Stomach smooth muscle (tissue), 2 donors: ENCODE measurements around the gene TRIM41.

Experiments
- H3K27ac ChIP-seq: one replicate; pipeline ENCODE4 v1.7.0; 2013; ENCODE audit warnings: mild to moderate bottlenecking, low read length, inconsistent platforms
- H3K27me3 ChIP-seq, 2 donors: one replicate each; pipeline ENCODE4 v1.7.0; 2013; ENCODE audit warnings: low read length in 2 of 2; ENCODE audit not compliant: insufficient read depth in 2 of 2, control insufficient read depth in 1 of 2
- H3K36me3 ChIP-seq, 2 donors: one replicate each; pipeline ENCODE4 v1.7.0; 2013; ENCODE audit warnings: low read length in 2 of 2; ENCODE audit not compliant: control insufficient read depth in 2 of 2, insufficient read depth in 2 of 2
- H3K4me1 ChIP-seq: one replicate; pipeline ENCODE4 v1.7.0; 2013; ENCODE audit warnings: low read length; ENCODE audit not compliant: control insufficient read depth, insufficient read depth
- H3K4me3 ChIP-seq, 2 donors: one replicate each; pipeline ENCODE4 v1.7.0; 2013; ENCODE audit warnings: low read length in 2 of 2
- H3K9ac ChIP-seq, 2 donors: one replicate each; pipeline ENCODE4 v1.7.0; 2013; ENCODE audit warnings: low read length in 2 of 2, mild to moderate bottlenecking in 1 of 2
- H3K9me3 ChIP-seq, 2 donors: one replicate each; pipeline ENCODE4 v1.7.0; 2013; ENCODE audit warnings: low read length in 2 of 2; ENCODE audit not compliant: control insufficient read depth in 2 of 2
- donor health status: healthy.
- donor health status: Pancreatic carcinoma.

TRIM41 gene

GRCh38 chr5:181186986-181187499, 36.0 kb upstream of the TRIM41 start:
- no peaks in the 10 kb centered on the region for H3K9me3 ChIP-seq
- H3K4me1 ChIP-seq: peaks cover 34% of the 10 kb centered on the region
- no peak overlapping the region for H3K9ac ChIP-seq
- H3K27ac ChIP-seq: peak overlapping the region; percentile 11
- no peaks in the 10 kb centered on the region for H3K36me3 ChIP-seq
- peak overlapping the region in 1 of 2 donors; percentile 64 for H3K4me3 ChIP-seq
- no peaks in the 10 kb centered on the region for H3K27me3 ChIP-seq

GRCh38 chr5:181187500-181188213, 35.4 kb upstream of the TRIM41 start:
- H3K9me3 ChIP-seq: no peaks in the 10 kb centered on the region
- H3K4me3 ChIP-seq: peak overlapping the region; percentile 22 to 64
- H3K36me3 ChIP-seq: no peaks in the 10 kb centered on the region
- H3K9ac ChIP-seq: no peak overlapping the region
- H3K27me3 ChIP-seq: no peaks in the 10 kb centered on the region
- H3K27ac ChIP-seq: peak overlapping the region; percentile 74
- peaks cover 37% of the 10 kb centered on the region for H3K4me1 ChIP-seq

DNA sequence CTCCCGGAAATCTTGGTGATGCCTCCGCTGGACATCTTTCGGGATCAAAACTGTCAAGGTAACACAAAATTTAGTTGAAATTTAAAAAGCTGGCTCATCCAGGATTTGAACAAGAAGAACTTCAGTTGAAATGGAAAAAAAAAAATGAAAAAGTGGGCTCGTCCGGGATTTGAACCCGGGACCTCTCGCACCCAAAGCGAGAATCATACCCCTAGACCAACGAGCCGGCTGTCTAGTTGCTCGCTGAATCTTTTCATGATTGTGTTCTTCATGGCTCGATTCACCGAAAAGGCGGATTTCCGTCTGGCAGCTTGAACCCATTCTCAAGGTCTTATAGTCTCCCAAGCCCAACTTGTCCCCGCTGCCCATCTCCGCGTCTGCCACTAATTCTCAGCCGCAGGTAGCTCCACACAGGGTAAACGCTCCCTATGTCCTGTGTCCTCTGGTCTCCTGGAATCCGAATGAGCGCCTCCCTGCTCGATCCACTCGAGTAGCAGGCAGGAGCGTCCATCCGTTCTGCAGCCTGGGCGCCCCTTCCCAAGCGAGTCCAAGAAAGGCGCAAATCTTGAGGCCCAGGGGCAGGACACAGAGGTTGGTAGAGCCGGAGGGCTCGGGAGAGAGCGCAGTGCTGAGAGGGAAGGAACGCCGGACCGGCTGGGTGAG, 34.2 kb upstream of the TRIM41 start:
- Histone ChIP-seq H3K4me1 (peaks cover 36% of the 10 kb centered on the region), H3K36me3 (no peaks in the 10 kb centered on the region), H3K9me3 (no peaks in the 10 kb centered on the region), H3K27me3 (no peaks in the 10 kb centered on the region), H3K9ac (peak overlapping the region; percentile 69 to 80), H3K27ac (peak overlapping the region; percentile 74), H3K4me3 (peak overlapping the region; percentile 97 to 98)

DNA sequence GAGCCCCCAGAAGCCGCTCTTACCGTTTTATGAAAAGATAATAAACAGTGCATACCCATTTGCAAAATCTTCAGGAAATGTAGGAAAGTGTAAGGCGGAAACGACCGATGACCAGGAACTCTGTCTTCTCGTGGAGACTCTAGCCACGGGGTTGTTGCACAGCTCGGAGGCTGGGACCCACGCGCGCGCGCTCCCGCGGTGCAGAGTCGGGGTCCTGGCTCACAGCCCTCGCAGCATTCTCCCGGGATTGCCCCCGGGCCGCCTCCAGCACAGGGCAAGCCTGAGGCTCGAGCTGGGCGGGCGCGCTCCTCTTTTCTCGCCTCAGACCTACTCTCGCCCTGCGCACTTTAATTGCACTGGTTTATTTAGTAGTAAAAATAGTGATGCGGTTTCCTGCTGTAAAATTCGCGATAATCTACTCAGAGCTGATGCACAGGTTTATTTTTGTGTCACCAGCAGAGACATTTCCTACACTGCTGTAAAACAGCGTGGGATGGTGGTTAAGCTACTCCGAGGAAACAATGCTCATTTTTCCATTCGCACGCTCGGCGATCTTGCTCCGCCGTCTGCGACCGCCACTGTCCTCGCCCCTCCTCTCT, 33.6 kb upstream of the TRIM41 start:
- peak overlapping the region; percentile 74 for H3K27ac ChIP-seq
- H3K27me3 ChIP-seq: no peaks in the 10 kb centered on the region
- H3K4me1 ChIP-seq: peaks cover 33% of the 10 kb centered on the region
- H3K9me3 ChIP-seq: no peaks in the 10 kb centered on the region
- H3K9ac ChIP-seq: peak overlapping the region; percentile 69 to 80
- H3K36me3 ChIP-seq: no peaks in the 10 kb centered on the region
- H3K4me3 ChIP-seq: peak overlapping the region; percentile 97 to 98

- H3K4me3 ChIP-seq: peak overlapping the region; percentile 97 to 98
- peaks cover 29% of the 10 kb centered on the region for H3K4me1 ChIP-seq
- no peaks in the 10 kb centered on the region for H3K9me3 ChIP-seq
- no peaks in the 10 kb centered on the region for H3K27me3 ChIP-seq
- peak overlapping the region; percentile 66 to 69 for H3K9ac ChIP-seq
- no peaks in the 10 kb centered on the region for H3K36me3 ChIP-seq
- H3K27ac ChIP-seq: peak overlapping the region; percentile 74
Observed at GRCh38 chr5:181189962-181190710, 32.9 kb upstream of the TRIM41 start.

DNA sequence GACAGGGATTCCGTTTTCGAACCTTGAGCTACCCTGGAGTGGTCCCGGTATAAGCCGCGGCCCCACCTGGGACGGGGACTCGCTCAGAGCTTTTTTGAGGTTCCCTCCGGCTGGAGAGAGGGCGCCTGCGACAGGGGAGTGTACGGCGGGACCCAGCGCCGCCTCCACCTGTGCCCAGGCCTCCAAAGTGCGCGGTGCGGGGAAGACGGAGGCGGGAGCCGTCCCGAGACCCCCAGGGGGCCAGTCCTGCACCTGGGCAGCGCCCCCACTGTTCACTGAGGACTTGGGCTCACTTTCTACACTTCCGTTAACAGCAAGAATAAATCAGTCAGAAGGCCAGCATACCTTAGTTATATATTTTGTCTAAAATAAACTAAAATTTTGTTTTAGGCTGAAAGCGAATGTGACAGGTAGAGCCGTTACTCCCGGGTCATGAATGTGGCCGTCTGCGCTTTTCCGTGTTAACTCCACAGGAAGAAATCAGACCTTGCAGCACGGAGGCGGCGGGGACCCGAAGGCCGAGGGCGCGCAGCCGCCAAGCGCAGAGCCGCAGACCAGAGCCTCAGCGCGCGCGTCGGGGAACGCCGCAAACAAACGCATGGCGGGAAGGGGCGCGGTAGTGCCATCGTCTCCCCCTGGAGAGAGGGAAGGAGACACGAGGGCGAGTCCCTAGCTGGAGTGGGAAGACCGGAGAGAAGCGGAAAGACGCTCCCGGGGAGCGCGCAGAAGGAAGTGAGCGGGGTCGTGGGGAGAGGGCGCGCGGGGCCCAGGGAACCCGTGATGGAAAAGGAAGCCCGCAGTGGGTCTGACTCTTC, 32.2 kb upstream of the TRIM41 start:
- H3K9me3 ChIP-seq: no peaks in the 10 kb centered on the region
- no peaks in the 10 kb centered on the region for H3K36me3 ChIP-seq
- H3K4me3 ChIP-seq: peak overlapping the region; percentile 97 to 98
- no peaks in the 10 kb centered on the region for H3K27me3 ChIP-seq
- H3K27ac ChIP-seq: peak overlapping the region; percentile 75
- H3K4me1 ChIP-seq: peaks cover 29% of the 10 kb centered on the region
- H3K9ac ChIP-seq: peak overlapping the region; percentile 66 to 69

- H3K4me1 ChIP-seq: peaks cover 29% of the 10 kb centered on the region
- no peaks in the 10 kb centered on the region for H3K27me3 ChIP-seq
- H3K9me3 ChIP-seq: no peaks in the 10 kb centered on the region
- peak overlapping the region; percentile 97 to 98 for H3K4me3 ChIP-seq
- no peaks in the 10 kb centered on the region for H3K36me3 ChIP-seq
- H3K27ac ChIP-seq: peak overlapping the region; percentile 75
- peak overlapping the region; percentile 76 to 87 for H3K9ac ChIP-seq
Observed at GRCh38 chr5:181191526-181192336, 31.4 kb upstream of the TRIM41 start.

DNA sequence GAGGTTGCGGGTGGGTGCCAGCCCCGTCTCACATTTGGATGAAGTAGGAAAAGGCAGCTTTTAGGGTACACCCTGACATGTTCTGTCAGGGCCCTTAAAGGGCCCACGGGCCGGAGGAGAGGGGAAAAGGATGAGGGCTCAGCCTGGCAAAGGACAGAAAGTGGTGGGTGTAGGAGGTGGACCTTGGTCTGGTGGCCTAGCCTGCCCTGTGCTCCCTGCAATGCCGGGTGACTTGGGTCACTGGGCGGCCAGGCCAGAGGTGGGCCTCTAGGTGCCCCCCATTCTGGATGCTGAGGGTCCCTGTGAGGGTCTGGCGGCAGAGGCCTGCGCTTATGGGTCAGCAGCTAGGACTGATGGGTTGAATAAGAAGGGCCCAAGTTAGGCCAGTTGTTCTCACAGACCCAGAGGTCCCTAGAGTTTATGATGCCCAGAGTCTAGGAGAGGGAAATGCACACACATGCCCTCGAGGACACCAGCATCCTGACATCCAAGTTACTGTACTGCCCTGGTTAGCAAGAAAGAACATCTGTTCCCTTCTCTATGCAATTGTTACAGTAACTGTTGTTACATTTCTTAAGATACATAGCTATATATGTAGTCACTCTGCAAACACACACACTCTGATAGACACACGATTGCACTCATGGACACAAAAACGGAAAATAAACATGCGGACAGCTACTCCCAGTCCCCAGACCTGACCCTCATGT, 30.6 kb upstream of the TRIM41 start:
- Histone ChIP-seq H3K4me3 (peak overlapping the region; percentile 82 to 97), H3K9me3 (no peaks in the 10 kb centered on the region), H3K4me1 (peaks cover 29% of the 10 kb centered on the region), H3K27ac (peak overlapping the region; percentile 75), H3K36me3 (no peaks in the 10 kb centered on the region), H3K27me3 (no peaks in the 10 kb centered on the region), H3K9ac (peak overlapping the region; percentile 76 to 87)

DNA sequence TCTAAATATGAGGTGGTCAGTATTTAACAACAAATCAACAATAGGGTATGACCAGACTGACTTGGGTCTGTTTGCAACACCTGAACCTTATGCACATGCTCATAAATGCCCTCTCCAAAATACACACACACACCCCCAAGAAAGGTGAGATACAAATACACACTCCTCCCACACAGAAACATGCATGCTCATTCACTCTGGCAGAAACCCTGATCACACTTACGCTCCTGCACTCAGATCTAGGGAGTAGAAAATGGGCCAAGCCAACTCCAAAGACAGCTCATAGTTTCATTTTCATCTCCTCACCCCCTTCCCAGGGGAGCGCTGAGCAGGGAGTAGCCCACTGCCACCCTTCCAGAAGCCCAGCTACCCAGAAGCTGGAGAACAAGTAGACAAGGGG, 29.4 kb upstream of the TRIM41 start:
- no peaks in the 10 kb centered on the region for H3K36me3 ChIP-seq
- no peak overlapping the region for H3K27ac ChIP-seq
- H3K9me3 ChIP-seq: no peaks in the 10 kb centered on the region
- H3K4me3 ChIP-seq: no peak overlapping the region
- no peaks in the 10 kb centered on the region for H3K27me3 ChIP-seq
- H3K9ac ChIP-seq: no peak overlapping the region
- peaks cover 26% of the 10 kb centered on the region for H3K4me1 ChIP-seq
